Sigmoid colon (tissue), 7 donors: Measurements from ENCODE around the gene TIMP2. TPM values are rescaled to one million over a fixed set of nuclear protein-coding genes. Genes with fewer than 3 reads are reported as not detected.
"Not testable (repeated sequence)": the region's sequence is repeated elsewhere in the genome, so short reads cannot be mapped to it uniquely, and the experiment has no call there.

Experiments
- DNase-seq: peaks from one replicate; pipeline ENCODE4 v3.0.0-alpha.2; 2019
- H3K27ac ChIP-seq, 4 donors: fragments of 200-600 bp; sonication (generic); one replicate each; pipeline ENCODE4 v1.5.1; 2016 to 2019; ENCODE audit warnings: mild to moderate bottlenecking in 1 of 4
- H3K27me3 ChIP-seq, 3 donors: fragments of 200-600 bp; sonication (generic); one replicate each; pipeline ENCODE4 v1.5.1; 2019; ENCODE audit warnings: mild to moderate bottlenecking in 1 of 3
- H3K36me3 ChIP-seq, 4 donors: fragments of 200-600 bp; sonication (generic); one replicate each; pipeline ENCODE4 v1.5.1; 2016 to 2019
- H3K4me1 ChIP-seq, 4 donors: fragments of 200-600 bp; sonication (generic); one replicate each; pipeline ENCODE4 v1.5.1; 2017 to 2019
- H3K4me3 ChIP-seq, 4 donors: fragments of 200-600 bp; sonication (generic); one replicate each; pipeline ENCODE4 v1.5.1; 2017 to 2019; ENCODE audit warnings: mild to moderate bottlenecking in 2 of 4, moderate library complexity in 1 of 4
- H3K9me3 ChIP-seq, 4 donors: fragments of 200-600 bp in 3 of 4; sonication (generic) in 3 of 4; one replicate each; pipeline versions ENCODE4 v1.5.1 to v1.6.1; 2013 to 2019
- EP300 ChIP-seq, 4 donors: sonication (generic); formaldehyde crosslinking; IDR thresholded peaks; one replicate each; pipeline ENCODE4 v1.6.1; 2017; ENCODE audit warnings: antibody characterized with exemption in 4 of 4
- POLR2A ChIP-seq, 2 donors: fragments of 450-650 bp; IDR thresholded peaks; one replicate each; pipeline ENCODE4 v1.6.1; 2016; ENCODE audit warnings: antibody characterized with exemption in 2 of 2, mild to moderate bottlenecking in 2 of 2, moderate library complexity in 2 of 2
- POLR2AphosphoS5 ChIP-seq, 4 donors: sonication (generic); formaldehyde crosslinking; IDR thresholded peaks; one replicate each; pipeline ENCODE4 v1.6.1; 2017; ENCODE audit warnings: antibody characterized with exemption in 4 of 4
- WGBS, 2 donors: extraction: QIAGEN DNeasy Blood & Tissue Kit; methylation state at CpG; one replicate each; pipeline ENCODE4 v1.1.7; 2013; 5-methylcytosine and 5-hydroxymethylcytosine counted together
- intact Hi-C: fragments of 100-400 bp; cut with DNase I; formaldehyde crosslinking; loops from one replicate; pipeline ENCODE4 v1.15.1; 2023
- polyA plus RNA-seq, 3 donors: library from polyadenylated mRNA; stranded (reverse); fragments of 200-250 nt; gene quantifications; one replicate each; pipeline ENCODE4 v1.2.3, GENCODE V29; 2013
- total RNA-seq, 4 donors: library from RNA; depleted of rRNA; stranded (reverse); fragments of >200 nt; gene quantifications; one replicate each; pipeline ENCODE4 v1.1.0, GENCODE V29; 2016
- TF ChIP-seq, protein P1 (sequence below), 4 experiments: fragments of 450-650 bp in 3 of 4; fragments of 200-600 bp in 1 of 4; IDR thresholded peaks; one replicate each; pipeline ENCODE4 v1.5.1; 2016 to 2019; ENCODE audit warnings: antibody characterized with exemption in 4 of 4, mild to moderate bottlenecking in 3 of 4, moderate library complexity in 2 of 4
- donor health status: healthy with polysubstance abuse.
- donor health status: Bipolar disorder and iron deficiency.
- donor health status: healthy.

Gene TIMP2
- total and polyA plus RNA-seq, 7 donors = 16.4 to 227 (median 142) TPM

- Histone ChIP-seq H3K27me3 (no peaks in the 10 kb centered on the region), H3K4me3 (no peak overlapping the region), H3K9me3 (no peaks in the 10 kb centered on the region), H3K36me3 (peaks cover under 1 to 7% (median 4%) of the 10 kb centered on the region in 4 donors), H3K27ac (peak overlapping the region; percentile 87 to 90 (median 88)), H3K4me1 (peaks cover 0 to 92% (median 89%) of the 10 kb centered on the region in 4 donors)
- TF ChIP-seq, protein P1, sequence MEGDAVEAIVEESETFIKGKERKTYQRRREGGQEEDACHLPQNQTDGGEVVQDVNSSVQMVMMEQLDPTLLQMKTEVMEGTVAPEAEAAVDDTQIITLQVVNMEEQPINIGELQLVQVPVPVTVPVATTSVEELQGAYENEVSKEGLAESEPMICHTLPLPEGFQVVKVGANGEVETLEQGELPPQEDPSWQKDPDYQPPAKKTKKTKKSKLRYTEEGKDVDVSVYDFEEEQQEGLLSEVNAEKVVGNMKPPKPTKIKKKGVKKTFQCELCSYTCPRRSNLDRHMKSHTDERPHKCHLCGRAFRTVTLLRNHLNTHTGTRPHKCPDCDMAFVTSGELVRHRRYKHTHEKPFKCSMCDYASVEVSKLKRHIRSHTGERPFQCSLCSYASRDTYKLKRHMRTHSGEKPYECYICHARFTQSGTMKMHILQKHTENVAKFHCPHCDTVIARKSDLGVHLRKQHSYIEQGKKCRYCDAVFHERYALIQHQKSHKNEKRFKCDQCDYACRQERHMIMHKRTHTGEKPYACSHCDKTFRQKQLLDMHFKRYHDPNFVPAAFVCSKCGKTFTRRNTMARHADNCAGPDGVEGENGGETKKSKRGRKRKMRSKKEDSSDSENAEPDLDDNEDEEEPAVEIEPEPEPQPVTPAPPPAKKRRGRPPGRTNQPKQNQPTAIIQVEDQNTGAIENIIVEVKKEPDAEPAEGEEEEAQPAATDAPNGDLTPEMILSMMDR (IDR thresholded peaks at IDR 0.05) = no peak
- TF ChIP-seq POLR2AphosphoS5 (IDR thresholded peaks at IDR 0.05) (no peak), POLR2A (IDR thresholded peaks at IDR 0.05) (no peak), EP300 (IDR thresholded peaks at IDR 0.05) (no peak)
- no peak for DNase-seq
- intact Hi-C loops = no loop called here
- 92 to 93% methylated on average over 15 of the region's 15 CpGs for WGBS, 2 donors
Measured at GRCh38 chr17:78878261-78878660, 46.9 kb downstream of the TIMP2 start.

GRCh38 chr17:78876954-78877517, 48.2 kb downstream of the TIMP2 start:
- H3K4me3 ChIP-seq, H3K9me3 ChIP-seq, intact Hi-C loops, H3K27me3 ChIP-seq, DNase-seq: not testable (repeated sequence)
- Histone ChIP-seq H3K36me3 (peaks cover 13 to 20% (median 16%) of the 10 kb centered on the region in 4 donors), H3K4me1 (peaks cover 0 to 80% (median 77%) of the 10 kb centered on the region in 4 donors), H3K27ac (peak overlapping the region in 3 of 4 donors; percentile 76 to 88 (median 81))
- WGBS, 2 donors = 88 to 91% methylated on average over 8 of the region's 8 CpGs

DNA sequence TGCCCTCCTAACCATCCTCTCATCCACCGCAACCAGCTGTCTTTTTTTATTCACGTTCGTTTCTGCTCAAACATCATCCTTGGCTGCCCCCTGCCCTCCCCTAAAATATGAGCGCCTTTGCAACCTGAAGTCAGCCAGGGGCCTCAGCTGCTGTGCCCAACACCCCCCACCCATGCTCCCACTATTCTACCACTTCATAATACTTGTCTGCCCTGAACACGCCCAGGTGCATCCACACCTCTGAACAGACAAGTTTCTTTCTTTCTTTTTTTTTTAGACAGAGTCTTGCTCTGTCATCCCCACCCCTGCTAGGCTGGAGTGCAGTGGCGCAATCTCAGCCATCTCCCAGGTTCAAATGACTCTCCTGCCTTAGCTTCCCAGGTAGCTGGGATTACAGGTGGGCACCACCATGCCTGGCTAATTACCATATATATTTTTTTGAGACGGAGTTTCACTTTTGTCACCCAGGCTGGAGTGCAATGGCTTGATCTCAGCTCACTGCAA, 49.0 kb downstream of the TIMP2 start:
- no peaks in the 10 kb centered on the region for H3K27me3 ChIP-seq
- no peak overlapping the region for H3K4me3 ChIP-seq
- intact Hi-C loops = no loop called here
- TF ChIP-seq EP300 (IDR thresholded peaks at IDR 0.05) (no peak), POLR2A (IDR thresholded peaks at IDR 0.05) (no peak), POLR2AphosphoS5 (IDR thresholded peaks at IDR 0.05) (no peak)
- TF ChIP-seq, protein P1 (IDR thresholded peaks at IDR 0.05) = no peak
- no peaks in the 10 kb centered on the region for H3K9me3 ChIP-seq
- peak overlapping the region; percentile 65 to 88 (median 78) for H3K27ac ChIP-seq
- peaks cover 0 to 73% (median 70%) of the 10 kb centered on the region in 4 donors for H3K4me1 ChIP-seq
- 67 to 76% methylated on average over 7 of the region's 7 CpGs for WGBS, 2 donors
- DNase-seq = no peak
- peaks cover 15 to 28% (median 17%) of the 10 kb centered on the region in 4 donors for H3K36me3 ChIP-seq

DNA sequence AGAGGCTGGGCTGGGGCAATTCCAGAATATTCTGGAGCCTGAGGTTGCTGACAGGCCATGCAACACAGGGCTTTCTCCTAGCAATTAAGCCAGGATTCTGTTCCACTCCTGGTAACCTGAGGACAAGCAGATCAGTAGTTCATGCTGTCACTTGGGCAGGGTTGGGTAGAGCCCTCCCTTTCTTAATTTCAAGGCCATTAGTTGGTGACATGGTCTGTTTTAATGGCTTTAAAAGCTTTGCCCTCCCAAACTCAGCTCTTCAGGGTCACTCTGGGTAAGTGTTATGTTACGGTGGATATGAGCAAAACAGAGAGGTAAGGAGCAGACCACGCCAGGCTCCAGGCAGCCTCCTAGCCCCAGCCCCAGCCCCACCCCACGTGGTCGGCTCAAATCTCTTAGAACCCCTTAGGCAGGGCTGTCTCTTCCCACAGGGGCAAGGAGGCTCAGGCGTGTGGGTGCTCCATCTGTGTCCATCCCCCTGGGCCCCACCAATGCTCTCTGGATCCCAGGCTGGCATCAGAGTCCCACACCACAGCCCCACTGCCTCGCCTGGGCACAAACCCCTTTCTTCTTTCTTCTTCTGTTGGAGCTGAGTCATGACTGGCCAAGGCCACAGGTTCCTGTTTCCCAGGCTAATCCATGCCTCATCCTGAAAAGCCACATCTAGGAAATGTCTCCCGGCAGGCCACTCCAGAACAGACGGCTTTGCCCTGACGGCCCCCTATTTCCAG, 49.7 kb downstream of the TIMP2 start:
- intact Hi-C loops = no loop called here
- WGBS, 2 donors = 63 to 79% methylated on average over 9 of the region's 9 CpGs
- Histone ChIP-seq H3K4me1 (peaks cover 0 to 67% (median 64%) of the 10 kb centered on the region in 4 donors), H3K27ac (peak overlapping the region; percentile 65 to 88 (median 78)), H3K4me3 (no peak overlapping the region), H3K9me3 (no peaks in the 10 kb centered on the region), H3K36me3 (peaks cover 20 to 35% (median 23%) of the 10 kb centered on the region in 4 donors), H3K27me3 (no peaks in the 10 kb centered on the region)
- TF ChIP-seq EP300 (IDR thresholded peaks at IDR 0.05) = no peak
- TF ChIP-seq, protein P1 (IDR thresholded peaks at IDR 0.05) = no peak
- TF ChIP-seq POLR2AphosphoS5 (IDR thresholded peaks at IDR 0.05) = peak in 3 of 4 donors; percentile 28 to 32 (median 29)
- TF ChIP-seq POLR2A (IDR thresholded peaks at IDR 0.05) = no peak
- DNase-seq = no peak
